ENCODE data around the gene LRP5.

GRCh38 chr11:68460741-68461574 is 148.6 kb downstream of the LRP5 start, which contains the start of gene PPP6R3:
- TF ChIP-seq POLR2A (IDR thresholded peaks at IDR 0.05) (no peak), CTCF (IDR thresholded peaks at IDR 0.05) (no peak)

Data from testis (tissue), 2 donors.